Activated CD4-positive, CD25-positive, alpha-beta regulatory T cell treated with anti-CD3 and anti-CD28 coated beads, Interleukin-2, amount 50 U/mL, for 72 hours (primary cell): ENCODE data around the gene NOMO2.
"Not testable (repeated sequence)": the region's sequence is repeated elsewhere in the genome, so short reads cannot be mapped to it uniquely, and the experiment has no call there.

Experiments
- DNase-seq: peaks from one replicate; pipeline ENCODE4 v3.0.0; 2021

The NOMO2 gene

GRCh38 chr16:18518536-18519283 lies 43.2 kb downstream of the NOMO2 start:
- DNase-seq = not testable (repeated sequence)

GRCh38 chr16:18498430-18498829 lies 63.5 kb downstream of the NOMO2 start:
- DNase-seq = not testable (repeated sequence)

GRCh38 chr16:18497032-18497431 lies 64.9 kb downstream of the NOMO2 start:
- DNase-seq = not testable (repeated sequence)

GRCh38 chr16:18492118-18492897 lies 69.6 kb downstream of the NOMO2 start:
- DNase-seq = not testable (repeated sequence)

GRCh38 chr16:18436025-18436424 lies 125.9 kb downstream of the NOMO2 start:
- not testable (repeated sequence) for DNase-seq

GRCh38 chr16:18415827-18416226 lies 146.1 kb downstream of the NOMO2 start:
- not testable (repeated sequence) for DNase-seq

GRCh38 chr16:18409532-18410293 lies 152.2 kb downstream of the NOMO2 start:
- DNase-seq = not testable (repeated sequence)

GRCh38 chr16:18401851-18402657 lies 159.8 kb downstream of the NOMO2 start:
- DNase-seq = not testable (repeated sequence)

- DNase-seq = peak; percentile 42
Measured at GRCh38 chr16:18401159-18401558, 160.7 kb downstream of the NOMO2 start.

- not testable (repeated sequence) for DNase-seq
Measured at GRCh38 chr16:18394363-18394762, 167.5 kb downstream of the NOMO2 start.

- DNase-seq = not testable (repeated sequence)
Measured at GRCh38 chr16:18387767-18388166, 174.1 kb downstream of the NOMO2 start.

- DNase-seq = peak; percentile 23
Measured at GRCh38 chr16:18386517-18386916, 175.4 kb downstream of the NOMO2 start.

GRCh38 chr16:18385285-18385684 lies 176.6 kb downstream of the NOMO2 start:
- DNase-seq = peak; percentile 25

- not testable (repeated sequence) for DNase-seq
Measured at GRCh38 chr16:18384869-18385268, 177.0 kb downstream of the NOMO2 start.

GRCh38 chr16:18384098-18384636 lies 177.7 kb downstream of the NOMO2 start:
- not testable (repeated sequence) for DNase-seq

GRCh38 chr16:18382696-18383095 lies 179.2 kb downstream of the NOMO2 start:
- DNase-seq = peak; percentile 30
